ENCODE data around the gene MAP2K2.

DNA sequence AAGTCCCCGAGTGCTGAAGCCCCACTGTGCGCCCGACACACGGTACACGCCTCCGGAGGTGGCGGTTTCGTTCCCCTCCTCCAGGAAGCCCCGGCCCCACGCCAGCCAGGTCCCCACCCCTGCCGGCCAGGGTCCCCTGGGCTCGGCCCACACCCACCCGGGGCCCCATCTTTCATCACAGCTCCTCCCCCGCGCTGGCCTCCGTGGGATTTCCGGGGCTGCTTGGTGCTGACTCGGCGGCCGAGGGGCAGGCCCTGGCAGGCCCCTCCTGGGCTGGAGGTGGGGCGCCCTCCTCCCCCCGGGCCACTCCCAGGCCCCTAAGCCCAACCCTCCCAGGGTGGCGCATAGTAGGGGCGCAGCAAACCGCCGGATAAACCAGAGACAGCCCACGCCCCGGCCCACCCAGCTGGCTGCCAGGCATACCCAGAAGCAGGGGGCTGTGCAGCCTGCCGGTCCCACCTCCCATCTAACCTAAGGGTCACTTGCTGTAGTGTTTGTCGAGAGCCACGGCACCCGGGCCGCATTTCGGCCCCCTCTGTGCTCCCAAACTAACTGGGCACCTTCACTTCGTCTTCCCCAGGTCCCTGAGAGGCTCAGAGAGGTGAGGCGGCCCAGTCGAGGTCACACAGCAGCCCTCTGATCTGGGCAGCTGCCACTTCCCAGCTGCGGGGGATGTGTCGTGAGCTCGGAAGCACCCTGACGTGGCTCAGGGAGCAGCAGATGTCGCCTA lies 63.9 kb downstream of the MAP2K2 start:
- TF ChIP-seq, protein P1, sequence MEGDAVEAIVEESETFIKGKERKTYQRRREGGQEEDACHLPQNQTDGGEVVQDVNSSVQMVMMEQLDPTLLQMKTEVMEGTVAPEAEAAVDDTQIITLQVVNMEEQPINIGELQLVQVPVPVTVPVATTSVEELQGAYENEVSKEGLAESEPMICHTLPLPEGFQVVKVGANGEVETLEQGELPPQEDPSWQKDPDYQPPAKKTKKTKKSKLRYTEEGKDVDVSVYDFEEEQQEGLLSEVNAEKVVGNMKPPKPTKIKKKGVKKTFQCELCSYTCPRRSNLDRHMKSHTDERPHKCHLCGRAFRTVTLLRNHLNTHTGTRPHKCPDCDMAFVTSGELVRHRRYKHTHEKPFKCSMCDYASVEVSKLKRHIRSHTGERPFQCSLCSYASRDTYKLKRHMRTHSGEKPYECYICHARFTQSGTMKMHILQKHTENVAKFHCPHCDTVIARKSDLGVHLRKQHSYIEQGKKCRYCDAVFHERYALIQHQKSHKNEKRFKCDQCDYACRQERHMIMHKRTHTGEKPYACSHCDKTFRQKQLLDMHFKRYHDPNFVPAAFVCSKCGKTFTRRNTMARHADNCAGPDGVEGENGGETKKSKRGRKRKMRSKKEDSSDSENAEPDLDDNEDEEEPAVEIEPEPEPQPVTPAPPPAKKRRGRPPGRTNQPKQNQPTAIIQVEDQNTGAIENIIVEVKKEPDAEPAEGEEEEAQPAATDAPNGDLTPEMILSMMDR (IDR thresholded peaks at IDR 0.05), result no peak
- no peak for TF ChIP-seq POLR2A (IDR thresholded peaks at IDR 0.05)
